RWPE1 (cell line): Measurements from ENCODE around the gene EMD.

ENCODE experiments used
- CTCF ChIA-PET: fragments of 350-600 bp; sonication (Branson Sonifier 250); formaldehyde crosslinking; extraction: SDS; loops from one replicate; lab custom pipeline; 2021; lab: Yijun Ruan, JAX
- POLR2A ChIA-PET: fragments of 400-600 bp; formaldehyde crosslinking; extraction: SDS; loops from one replicate; lab custom pipeline; 2020; ENCODE audit warnings: antibody characterized with exemption; ENCODE audit not compliant: low non-redundant PET; lab: Yijun Ruan, JAX
- DNase-seq: peaks from one replicate; pipeline ENCODE4 v3.0.0; 2012; ENCODE audit warnings: low spot score
- H3K27ac ChIP-seq: fragments of 450-650 bp; 2 replicates; pipeline ENCODE4 v1.5.1; 2017
- TF ChIP-seq, protein P1 (sequence below): fragments of 450-650 bp; conservative IDR thresholded peaks from 2 replicates; pipeline ENCODE4 v1.5.1; 2017; ENCODE audit warnings: low read depth, mild to moderate bottlenecking

EMD gene

DNA sequence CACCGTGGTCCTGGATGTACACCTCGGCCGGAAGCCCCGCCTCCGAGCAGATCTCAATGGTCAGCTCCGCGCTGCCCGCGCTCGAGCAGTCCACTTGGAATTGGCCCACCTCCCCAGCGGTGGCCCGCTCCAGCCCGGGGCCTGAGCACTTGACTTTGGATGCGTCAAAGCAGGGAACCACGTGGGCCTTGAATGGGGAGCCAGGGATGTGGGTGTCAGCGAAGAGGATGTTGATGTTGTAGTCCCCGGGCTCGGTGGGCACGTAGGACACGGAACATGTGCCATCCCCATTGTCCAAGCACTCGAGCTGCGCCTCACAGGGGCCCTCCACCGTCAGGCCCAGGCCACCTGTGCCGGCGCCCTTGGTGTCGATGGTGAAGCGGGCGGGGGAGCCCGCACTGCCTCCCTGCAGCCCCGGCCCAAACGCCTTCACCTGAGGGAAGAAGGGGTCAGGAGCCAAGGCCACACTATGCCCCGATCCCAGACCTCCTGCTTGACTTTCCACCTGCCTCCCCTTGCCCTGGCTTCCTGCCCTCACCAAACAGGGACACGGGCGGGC is 18.9 kb upstream of the EMD start:
- H3K27ac ChIP-seq: peak overlapping the region; percentile 97
- no peak for DNase-seq
- CTCF ChIA-PET: no interaction called here
- TF ChIP-seq, protein P1, sequence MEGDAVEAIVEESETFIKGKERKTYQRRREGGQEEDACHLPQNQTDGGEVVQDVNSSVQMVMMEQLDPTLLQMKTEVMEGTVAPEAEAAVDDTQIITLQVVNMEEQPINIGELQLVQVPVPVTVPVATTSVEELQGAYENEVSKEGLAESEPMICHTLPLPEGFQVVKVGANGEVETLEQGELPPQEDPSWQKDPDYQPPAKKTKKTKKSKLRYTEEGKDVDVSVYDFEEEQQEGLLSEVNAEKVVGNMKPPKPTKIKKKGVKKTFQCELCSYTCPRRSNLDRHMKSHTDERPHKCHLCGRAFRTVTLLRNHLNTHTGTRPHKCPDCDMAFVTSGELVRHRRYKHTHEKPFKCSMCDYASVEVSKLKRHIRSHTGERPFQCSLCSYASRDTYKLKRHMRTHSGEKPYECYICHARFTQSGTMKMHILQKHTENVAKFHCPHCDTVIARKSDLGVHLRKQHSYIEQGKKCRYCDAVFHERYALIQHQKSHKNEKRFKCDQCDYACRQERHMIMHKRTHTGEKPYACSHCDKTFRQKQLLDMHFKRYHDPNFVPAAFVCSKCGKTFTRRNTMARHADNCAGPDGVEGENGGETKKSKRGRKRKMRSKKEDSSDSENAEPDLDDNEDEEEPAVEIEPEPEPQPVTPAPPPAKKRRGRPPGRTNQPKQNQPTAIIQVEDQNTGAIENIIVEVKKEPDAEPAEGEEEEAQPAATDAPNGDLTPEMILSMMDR: no peak
- POLR2A ChIA-PET: no interaction called here

DNA sequence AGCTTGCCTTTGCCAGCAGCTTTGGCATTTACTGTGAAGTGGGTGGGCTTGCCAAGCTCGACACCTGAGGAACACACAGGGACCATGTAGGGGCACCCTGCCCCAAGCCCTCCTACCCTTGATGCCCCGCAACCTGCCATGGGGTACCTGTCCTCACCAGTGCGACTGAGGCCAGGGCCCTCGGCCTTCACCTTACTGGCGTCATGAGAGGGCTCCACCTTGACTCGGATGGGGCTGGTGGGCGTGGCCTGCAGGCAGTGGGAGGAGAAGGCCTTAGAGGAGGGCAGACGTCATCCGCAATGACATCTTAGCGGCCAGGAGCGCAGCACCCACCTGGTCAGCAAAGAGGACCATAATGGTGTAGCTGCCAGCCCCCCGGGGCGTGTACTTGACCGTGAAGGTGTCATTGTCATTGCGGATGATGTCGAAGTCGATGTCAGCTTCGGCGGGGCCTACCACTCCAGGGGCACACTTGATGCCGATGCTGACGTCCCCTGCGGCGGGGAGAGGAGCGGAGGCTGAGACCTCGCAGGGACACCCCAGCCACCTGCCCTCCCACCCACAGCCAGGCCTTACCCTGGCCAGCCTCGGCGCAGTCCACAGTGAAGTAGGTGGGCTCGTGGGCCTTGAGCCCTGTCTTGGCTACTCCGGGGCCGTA is 16.9 kb upstream of the EMD start:
- ChIA-PET POLR2A (no interaction called here), CTCF (no interaction called here)
- TF ChIP-seq, protein P1: no peak
- no peak for DNase-seq
- peak overlapping the region; percentile 97 for H3K27ac ChIP-seq

DNA sequence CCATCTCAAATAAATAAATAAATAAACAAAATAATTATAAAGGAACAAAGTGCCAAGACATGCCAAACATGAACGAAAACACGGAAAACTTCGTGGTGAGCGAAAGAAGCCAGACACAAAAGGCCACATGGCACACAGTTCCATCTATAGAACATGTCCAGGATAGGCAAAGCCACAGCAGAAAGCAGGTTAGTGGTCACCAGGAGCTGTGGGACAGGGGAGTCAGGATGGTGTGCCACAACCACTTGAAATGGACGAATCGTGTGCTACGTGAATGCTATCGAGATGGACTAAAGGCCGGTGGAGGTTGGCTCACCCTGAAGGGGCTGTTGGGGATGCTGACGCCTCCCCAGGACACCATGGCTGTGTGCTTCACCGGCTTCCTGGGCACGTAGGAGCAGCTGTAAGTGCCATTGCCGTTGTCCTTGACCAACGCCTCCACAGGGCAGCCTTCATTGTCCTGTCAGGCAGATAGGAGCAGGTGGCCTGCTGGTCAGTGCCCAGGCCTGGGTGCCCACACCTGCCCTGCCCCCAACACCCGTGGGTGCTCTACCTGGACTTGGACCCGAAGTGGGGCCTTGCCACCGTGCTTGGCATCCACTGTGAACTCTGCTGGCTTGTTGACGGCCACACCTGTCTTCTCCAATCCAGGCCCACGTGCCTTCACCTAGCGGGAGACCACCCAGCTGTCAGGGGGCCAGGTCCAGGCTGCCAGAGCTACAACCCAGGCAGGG is 15.2 kb upstream of the EMD start:
- peak overlapping the region; percentile 97 for H3K27ac ChIP-seq
- ChIA-PET CTCF (no interaction called here), POLR2A (no interaction called here)
- no peak for DNase-seq
- TF ChIP-seq, protein P1: no peak

DNA sequence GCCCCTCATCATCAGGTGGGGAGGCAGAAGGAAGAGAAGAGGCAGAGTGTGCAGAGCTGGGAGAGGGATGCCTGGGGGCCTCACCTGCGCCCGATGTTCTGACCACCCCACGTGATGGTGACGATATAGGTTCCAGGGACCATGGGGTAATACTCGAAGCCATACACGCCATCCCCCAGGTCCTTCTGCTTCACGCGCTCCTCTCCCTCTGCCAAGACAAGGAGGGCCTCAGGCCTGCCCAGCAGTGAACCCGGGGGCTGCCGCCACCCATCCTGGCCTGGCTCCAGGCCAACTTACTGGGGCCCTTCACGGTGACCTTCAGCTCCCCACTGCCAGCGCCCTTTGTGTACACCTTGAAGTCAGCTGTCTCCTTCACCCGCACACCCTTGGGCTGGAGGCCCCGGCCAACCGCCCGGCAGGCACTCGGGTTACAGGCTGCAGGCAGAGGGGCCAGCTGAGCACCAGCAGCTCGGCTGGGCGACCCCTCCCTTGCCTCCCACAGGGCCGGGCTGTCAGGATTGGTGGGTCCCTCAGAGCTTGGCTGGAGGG is 14.0 kb upstream of the EMD start:
- ChIA-PET CTCF (no interaction called here), POLR2A (no interaction called here)
- no peak for DNase-seq

DNA sequence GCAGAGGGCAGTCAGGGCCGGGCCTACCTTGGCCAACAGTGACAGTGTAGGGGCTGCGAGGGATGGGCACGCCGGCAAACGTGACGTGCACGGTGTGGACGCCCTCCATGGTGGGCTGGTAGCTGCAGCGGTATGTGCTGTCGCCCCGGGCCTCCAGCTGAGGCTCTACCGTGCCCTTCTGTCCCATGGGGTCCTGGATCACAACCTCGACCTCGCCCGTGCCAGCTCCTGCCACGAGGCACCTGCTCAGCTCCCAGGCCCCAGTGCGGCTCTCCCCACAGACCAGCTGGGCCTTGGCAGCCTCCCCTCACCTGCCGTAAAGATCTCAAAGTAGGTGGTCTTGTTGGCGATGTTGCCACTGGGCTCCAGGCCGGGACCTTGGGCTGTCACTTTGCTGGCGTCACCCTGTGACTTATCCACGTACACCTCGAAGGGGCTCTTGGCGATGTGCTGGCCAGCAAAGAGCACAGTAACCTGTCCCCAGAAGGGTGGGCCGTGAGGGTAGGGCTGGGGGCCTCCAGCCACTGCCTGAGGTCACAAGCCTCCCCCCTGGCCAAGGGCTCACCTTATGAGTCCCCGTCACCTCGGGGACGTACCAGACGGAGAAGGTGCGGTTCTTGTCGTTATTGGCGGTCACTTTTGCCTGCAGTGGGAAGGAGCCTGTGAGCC is 13.0 kb upstream of the EMD start:
- CTCF ChIA-PET: no interaction called here
- TF ChIP-seq, protein P1: no peak
- no peak for DNase-seq
- peak overlapping the region; percentile 97 for H3K27ac ChIP-seq
- POLR2A ChIA-PET: no interaction called here

More for the DNA sequence above, 14.0 kb upstream of the EMD start:
- peak overlapping the region; percentile 97 for H3K27ac ChIP-seq
- TF ChIP-seq, protein P1: no peak

DNA sequence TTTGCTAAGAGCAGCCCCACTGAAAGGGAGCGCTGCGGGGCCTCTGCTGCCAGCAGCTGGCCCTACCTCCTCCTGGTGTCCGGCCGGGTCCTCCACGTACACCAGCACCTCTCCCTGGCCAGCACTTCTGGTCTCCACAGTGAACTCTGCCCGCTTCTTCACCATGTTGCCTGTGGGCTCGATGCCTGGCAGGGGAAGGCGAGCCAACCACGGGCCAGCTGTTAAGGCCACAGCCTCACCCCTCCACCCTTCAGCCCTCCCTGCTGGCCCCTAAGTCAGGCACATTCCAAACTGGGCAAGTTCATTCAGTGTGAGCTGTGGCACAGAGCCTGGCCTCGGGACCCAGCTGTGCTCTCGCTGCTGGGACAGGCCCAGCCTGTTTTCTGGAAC is 12.4 kb upstream of the EMD start:
- POLR2A ChIA-PET: no interaction called here
- TF ChIP-seq, protein P1: no peak
- no peak for DNase-seq
- CTCF ChIA-PET: no interaction called here
- H3K27ac ChIP-seq: peak overlapping the region; percentile 97
